ENCODE results near the gene PHLDB1. TPM values are rescaled to one million over a fixed set of nuclear protein-coding genes. Genes with fewer than 3 reads are reported as not detected.

The PHLDB1 gene
- polyA plus RNA-seq, 2 of the 4 experiments (the other 2 are of a cell fraction), result 5.9 to 20.0 TPM

DNA sequence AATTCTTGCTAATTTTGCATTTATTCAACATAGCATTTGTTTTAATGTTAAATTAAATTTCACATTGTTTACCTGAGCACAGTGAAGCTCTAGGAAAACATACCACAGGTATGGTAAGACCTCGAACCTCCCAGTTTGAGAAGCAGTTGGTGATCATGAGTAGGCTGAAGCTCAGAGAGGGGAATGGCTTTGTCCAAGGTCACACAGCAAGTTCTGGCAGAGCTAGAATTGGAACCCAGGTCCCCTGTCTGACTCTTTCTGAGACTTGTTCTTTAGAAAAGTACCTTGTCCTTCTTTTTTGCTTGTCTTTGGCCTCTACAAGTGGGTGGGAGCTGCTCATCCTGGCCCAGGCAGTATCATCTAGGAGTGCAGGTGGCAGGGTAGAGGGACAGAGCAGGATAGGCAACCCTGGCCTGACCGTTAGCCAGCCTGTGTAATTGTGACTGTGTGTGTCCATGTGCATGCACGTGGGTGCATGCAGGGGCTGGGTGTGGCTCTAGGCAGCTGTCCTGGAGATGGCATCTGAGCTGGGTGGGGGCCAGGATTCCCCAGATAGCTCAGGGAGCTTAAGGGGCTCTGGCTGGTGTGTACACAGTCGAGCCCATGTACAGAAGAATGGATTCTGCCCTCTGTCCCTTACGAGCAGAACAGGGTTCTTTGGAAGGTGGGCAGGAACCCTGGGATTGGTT, 21.6 kb downstream of the PHLDB1 start:
- Histone ChIP-seq H3K4me2 (no peak overlapping the region), H3K4me1 (peaks cover 14% of the 10 kb centered on the region), H3K9me3 (no peaks in the 10 kb centered on the region), H3K27ac (no peak overlapping the region), H3K4me3 (no peak overlapping the region)
- ChIA-PET POLR2A (no interaction called here), CTCF (interaction anchor here (1.3 to 20.3 kb wide), 2 partner anchors 23 to 35 kb away, joined by 4 to 224 read pairs; partner anchors contain the start of gene PHLDB1)
- 53% methylated on average over 5 of the region's 5 CpGs for WGBS (ENCODE audit: missing lambda C conversion rate)
- TF ChIP-seq FOSL2 (IDR thresholded peaks at IDR 0.05), result no peak
- no peak for TF ChIP-seq FOSL2 (CRISPR knock-in tag; IDR thresholded peaks at IDR 0.05)
- TF ChIP-seq ZFP36 (IDR thresholded peaks at IDR 0.05; ENCODE audit: borderline replicate concordance, partially characterized antibody), result peak; percentile 40
- FAIRE-seq (no peak), ATAC-seq (no peak), DNase-seq (ENCODE audit: low read depth in 1 of 2, low spot score in 1 of 2) (no peak)

DNA sequence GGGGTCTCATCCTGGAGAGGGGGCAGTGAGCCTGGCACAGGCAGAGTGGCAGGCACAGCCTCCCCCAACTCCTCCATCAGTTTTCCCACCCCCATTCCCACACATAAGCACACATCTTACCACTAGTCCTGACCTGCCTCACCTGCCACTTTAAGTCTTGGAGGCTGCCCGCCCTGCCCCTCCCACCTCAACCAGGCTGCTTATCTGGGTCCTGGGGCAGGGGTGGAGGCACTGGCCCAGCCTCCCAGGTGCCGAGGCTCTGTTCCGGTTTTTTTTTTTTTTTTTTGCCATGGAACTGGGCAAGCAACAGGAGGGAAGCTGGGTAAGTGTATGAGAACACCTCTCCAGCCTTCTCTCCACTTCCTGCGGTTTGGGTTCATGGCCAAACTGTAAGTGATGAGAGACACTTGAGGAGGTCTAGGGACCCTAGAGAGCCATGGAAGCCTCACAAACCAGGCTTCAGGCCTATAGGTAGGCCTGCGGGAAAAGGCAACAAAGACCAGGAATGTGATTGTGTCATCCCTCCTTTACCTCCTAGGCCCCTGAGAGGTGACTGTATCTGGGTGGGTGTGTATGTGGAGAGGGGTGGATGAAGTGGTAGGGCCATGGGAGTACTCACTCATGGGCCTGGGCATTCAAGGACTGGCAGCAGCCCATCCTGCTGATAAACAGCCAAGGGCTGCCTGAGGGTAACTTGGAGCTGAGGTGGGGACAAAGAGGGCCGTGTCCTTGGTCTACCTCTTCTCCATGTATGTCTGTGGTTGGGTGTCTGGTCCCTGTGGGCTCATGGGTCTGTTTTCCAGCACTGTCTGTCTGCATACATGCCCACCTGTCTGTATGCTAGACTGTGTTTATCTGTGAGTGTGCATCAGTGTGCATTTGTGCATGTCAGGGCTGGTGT, 22.6 kb downstream of the PHLDB1 start:
- Histone ChIP-seq H3K27ac (no peak overlapping the region), H3K4me3 (no peak overlapping the region), H3K4me2 (no peak overlapping the region), H3K9me3 (no peaks in the 10 kb centered on the region), H3K4me1 (peaks cover 5% of the 10 kb centered on the region)
- DNase-seq (ENCODE audit: low read depth in 1 of 2, low spot score in 1 of 2) (no peak), FAIRE-seq (no peak), ATAC-seq (no peak)
- 89% methylated on average over 6 of the region's 6 CpGs for WGBS (ENCODE audit: missing lambda C conversion rate)
- CTCF ChIA-PET, result interaction anchor here (1.0 to 20.3 kb wide), 4 partner anchors 10 to 36 kb away, joined by 3 to 224 read pairs (median 5); partner anchors contain the start of gene PHLDB1
- POLR2A ChIA-PET, result no interaction called here
- no peak for TF ChIP-seq SMC3 (IDR thresholded peaks at IDR 0.05)
- TF ChIP-seq HEYL (CRISPR knock-in tag; IDR thresholded peaks at IDR 0.05), result no peak
- TF ChIP-seq, protein P1, sequence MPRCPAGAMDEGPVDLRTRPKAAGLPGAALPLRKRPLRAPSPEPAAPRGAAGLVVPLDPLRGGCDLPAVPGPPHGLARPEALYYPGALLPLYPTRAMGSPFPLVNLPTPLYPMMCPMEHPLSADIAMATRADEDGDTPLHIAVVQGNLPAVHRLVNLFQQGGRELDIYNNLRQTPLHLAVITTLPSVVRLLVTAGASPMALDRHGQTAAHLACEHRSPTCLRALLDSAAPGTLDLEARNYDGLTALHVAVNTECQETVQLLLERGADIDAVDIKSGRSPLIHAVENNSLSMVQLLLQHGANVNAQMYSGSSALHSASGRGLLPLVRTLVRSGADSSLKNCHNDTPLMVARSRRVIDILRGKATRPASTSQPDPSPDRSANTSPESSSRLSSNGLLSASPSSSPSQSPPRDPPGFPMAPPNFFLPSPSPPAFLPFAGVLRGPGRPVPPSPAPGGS (IDR thresholded peaks at IDR 0.05), result no peak
- TF ChIP-seq FOXS1 (CRISPR knock-in tag; IDR thresholded peaks at IDR 0.05), result no peak
- TF ChIP-seq CHD4 (IDR thresholded peaks at IDR 0.05; ENCODE audit: borderline replicate concordance), result no peak
- no peak for TF ChIP-seq PHF8 (IDR thresholded peaks at IDR 0.05; ENCODE audit: borderline replicate concordance, low read depth)
- TF ChIP-seq ZNF302 (CRISPR knock-in tag; IDR thresholded peaks at IDR 0.05), result no peak
- TF ChIP-seq MYC (IDR thresholded peaks at IDR 0.05; ENCODE audit: borderline replicate concordance, low read length), result no peak
- TF ChIP-seq, protein P2, sequence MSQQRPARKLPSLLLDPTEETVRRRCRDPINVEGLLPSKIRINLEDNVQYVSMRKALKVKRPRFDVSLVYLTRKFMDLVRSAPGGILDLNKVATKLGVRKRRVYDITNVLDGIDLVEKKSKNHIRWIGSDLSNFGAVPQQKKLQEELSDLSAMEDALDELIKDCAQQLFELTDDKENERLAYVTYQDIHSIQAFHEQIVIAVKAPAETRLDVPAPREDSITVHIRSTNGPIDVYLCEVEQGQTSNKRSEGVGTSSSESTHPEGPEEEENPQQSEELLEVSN (IDR thresholded peaks at IDR 0.05; ENCODE audit: borderline replicate concordance, low read depth), result no peak
- no peak for TF ChIP-seq GATA3 (IDR thresholded peaks at IDR 0.05; ENCODE audit: borderline replicate concordance)
- TF ChIP-seq NFE2L2 (conservative IDR thresholded peaks at IDR 0.05; ENCODE audit: low read length), result no peak
- TF ChIP-seq, protein P3, sequence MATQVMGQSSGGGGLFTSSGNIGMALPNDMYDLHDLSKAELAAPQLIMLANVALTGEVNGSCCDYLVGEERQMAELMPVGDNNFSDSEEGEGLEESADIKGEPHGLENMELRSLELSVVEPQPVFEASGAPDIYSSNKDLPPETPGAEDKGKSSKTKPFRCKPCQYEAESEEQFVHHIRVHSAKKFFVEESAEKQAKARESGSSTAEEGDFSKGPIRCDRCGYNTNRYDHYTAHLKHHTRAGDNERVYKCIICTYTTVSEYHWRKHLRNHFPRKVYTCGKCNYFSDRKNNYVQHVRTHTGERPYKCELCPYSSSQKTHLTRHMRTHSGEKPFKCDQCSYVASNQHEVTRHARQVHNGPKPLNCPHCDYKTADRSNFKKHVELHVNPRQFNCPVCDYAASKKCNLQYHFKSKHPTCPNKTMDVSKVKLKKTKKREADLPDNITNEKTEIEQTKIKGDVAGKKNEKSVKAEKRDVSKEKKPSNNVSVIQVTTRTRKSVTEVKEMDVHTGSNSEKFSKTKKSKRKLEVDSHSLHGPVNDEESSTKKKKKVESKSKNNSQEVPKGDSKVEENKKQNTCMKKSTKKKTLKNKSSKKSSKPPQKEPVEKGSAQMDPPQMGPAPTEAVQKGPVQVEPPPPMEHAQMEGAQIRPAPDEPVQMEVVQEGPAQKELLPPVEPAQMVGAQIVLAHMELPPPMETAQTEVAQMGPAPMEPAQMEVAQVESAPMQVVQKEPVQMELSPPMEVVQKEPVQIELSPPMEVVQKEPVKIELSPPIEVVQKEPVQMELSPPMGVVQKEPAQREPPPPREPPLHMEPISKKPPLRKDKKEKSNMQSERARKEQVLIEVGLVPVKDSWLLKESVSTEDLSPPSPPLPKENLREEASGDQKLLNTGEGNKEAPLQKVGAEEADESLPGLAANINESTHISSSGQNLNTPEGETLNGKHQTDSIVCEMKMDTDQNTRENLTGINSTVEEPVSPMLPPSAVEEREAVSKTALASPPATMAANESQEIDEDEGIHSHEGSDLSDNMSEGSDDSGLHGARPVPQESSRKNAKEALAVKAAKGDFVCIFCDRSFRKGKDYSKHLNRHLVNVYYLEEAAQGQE (IDR thresholded peaks at IDR 0.05), result no peak
- TF ChIP-seq POLR2AphosphoS2 (conservative IDR thresholded peaks at IDR 0.05; ENCODE audit: low read length), result no peak
- TF ChIP-seq HOXB5 (CRISPR knock-in tag; IDR thresholded peaks at IDR 0.05), result no peak
- no peak for TF ChIP-seq CBX8 (IDR thresholded peaks at IDR 0.05)
- no peak for TF ChIP-seq POLR2A (IDR thresholded peaks at IDR 0.05; ENCODE audit: low read length)
- TF ChIP-seq, protein P4, sequence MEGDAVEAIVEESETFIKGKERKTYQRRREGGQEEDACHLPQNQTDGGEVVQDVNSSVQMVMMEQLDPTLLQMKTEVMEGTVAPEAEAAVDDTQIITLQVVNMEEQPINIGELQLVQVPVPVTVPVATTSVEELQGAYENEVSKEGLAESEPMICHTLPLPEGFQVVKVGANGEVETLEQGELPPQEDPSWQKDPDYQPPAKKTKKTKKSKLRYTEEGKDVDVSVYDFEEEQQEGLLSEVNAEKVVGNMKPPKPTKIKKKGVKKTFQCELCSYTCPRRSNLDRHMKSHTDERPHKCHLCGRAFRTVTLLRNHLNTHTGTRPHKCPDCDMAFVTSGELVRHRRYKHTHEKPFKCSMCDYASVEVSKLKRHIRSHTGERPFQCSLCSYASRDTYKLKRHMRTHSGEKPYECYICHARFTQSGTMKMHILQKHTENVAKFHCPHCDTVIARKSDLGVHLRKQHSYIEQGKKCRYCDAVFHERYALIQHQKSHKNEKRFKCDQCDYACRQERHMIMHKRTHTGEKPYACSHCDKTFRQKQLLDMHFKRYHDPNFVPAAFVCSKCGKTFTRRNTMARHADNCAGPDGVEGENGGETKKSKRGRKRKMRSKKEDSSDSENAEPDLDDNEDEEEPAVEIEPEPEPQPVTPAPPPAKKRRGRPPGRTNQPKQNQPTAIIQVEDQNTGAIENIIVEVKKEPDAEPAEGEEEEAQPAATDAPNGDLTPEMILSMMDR (IDR thresholded peaks at IDR 0.05), result no peak
- TF ChIP-seq FOSL2 (IDR thresholded peaks at IDR 0.05), result no peak
- TF ChIP-seq FOSL2 (CRISPR knock-in tag; IDR thresholded peaks at IDR 0.05), result no peak
- TF ChIP-seq, protein P5, sequence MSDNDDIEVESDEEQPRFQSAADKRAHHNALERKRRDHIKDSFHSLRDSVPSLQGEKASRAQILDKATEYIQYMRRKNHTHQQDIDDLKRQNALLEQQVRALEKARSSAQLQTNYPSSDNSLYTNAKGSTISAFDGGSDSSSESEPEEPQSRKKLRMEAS (IDR thresholded peaks at IDR 0.05), result no peak
